Parathyroid adenoma (tissue), 2 donors: Measurements from ENCODE around the gene TEX30.
"Not testable (repeated sequence)": the region's sequence is repeated elsewhere in the genome, so short reads cannot be mapped to it uniquely, and the experiment has no call there.

ENCODE experiments used
- H2AFZ ChIP-seq: fragments of 300-600 bp; sonication (generic); one replicate; pipeline ENCODE4 v1.7.0; 2017; ENCODE audit warnings: antibody characterized with exemption, mild to moderate bottlenecking
- H3K27ac ChIP-seq: fragments of 300-600 bp; sonication (generic); one replicate; pipeline ENCODE4 v1.7.0; 2017
- H3K27me3 ChIP-seq: fragments of 300-600 bp; sonication (generic); one replicate; pipeline ENCODE4 v1.7.0; 2017; ENCODE audit warnings: low read length; ENCODE audit not compliant: control insufficient read depth, insufficient read depth
- H3K36me3 ChIP-seq: fragments of 300-600 bp; sonication (generic); one replicate; pipeline ENCODE4 v1.7.0; 2017; ENCODE audit warnings: low read length; ENCODE audit not compliant: control insufficient read depth, insufficient read depth
- H3K4me1 ChIP-seq: fragments of 300-600 bp; sonication (generic); one replicate; pipeline ENCODE4 v1.7.0; 2017; ENCODE audit warnings: control low read depth
- H3K4me2 ChIP-seq: fragments of 300-600 bp; sonication (generic); one replicate; pipeline ENCODE4 v1.7.0; 2017; ENCODE audit warnings: low read length
- H3K4me3 ChIP-seq: fragments of 300-600 bp; sonication (generic); one replicate; pipeline ENCODE4 v1.7.0; 2017; ENCODE audit warnings: low read depth, low read length
- H3K79me2 ChIP-seq: fragments of 300-600 bp; sonication (generic); one replicate; pipeline ENCODE4 v1.7.0; 2017; ENCODE audit warnings: control low read depth
- H3K9ac ChIP-seq: fragments of 300-600 bp; sonication (generic); one replicate; pipeline ENCODE4 v1.7.0; 2017; ENCODE audit warnings: mild to moderate bottlenecking
- H3K9me3 ChIP-seq: fragments of 300-600 bp; sonication (generic); one replicate; pipeline ENCODE4 v1.7.0; 2017; ENCODE audit warnings: low read length; ENCODE audit not compliant: control insufficient read depth
- CTCF ChIP-seq: fragments of 300-600 bp; sonication (generic); IDR thresholded peaks from one replicate; pipeline ENCODE4 v1.7.0; 2017; ENCODE audit warnings: antibody characterized with exemption, mild to moderate bottlenecking
- donor health status: primary hyperparathyroidism.

TEX30 gene

GRCh38 chr13:102792396-102792795, 18.8 kb upstream of the TEX30 start:
- Histone ChIP-seq H3K27ac (no peak overlapping the region), H3K9ac (no peak overlapping the region), H3K79me2 (no peaks in the 10 kb centered on the region), H3K9me3 (no peaks in the 10 kb centered on the region), H3K36me3 (no peaks in the 10 kb centered on the region), H3K4me3 (no peak overlapping the region), H3K4me2 (no peak overlapping the region), H2AFZ (no peak overlapping the region), H3K27me3 (no peaks in the 10 kb centered on the region), H3K4me1 (no peaks in the 10 kb centered on the region)
- no peak for TF ChIP-seq CTCF

GRCh38 chr13:102788683-102789082, 15.1 kb upstream of the TEX30 start:
- Histone ChIP-seq H3K4me2 (no peak overlapping the region), H2AFZ (no peak overlapping the region), H3K36me3 (no peaks in the 10 kb centered on the region), H3K9ac (no peak overlapping the region), H3K79me2 (no peaks in the 10 kb centered on the region), H3K9me3 (no peaks in the 10 kb centered on the region), H3K4me1 (no peaks in the 10 kb centered on the region), H3K27ac (no peak overlapping the region), H3K27me3 (no peaks in the 10 kb centered on the region), H3K4me3 (no peak overlapping the region)
- no peak for TF ChIP-seq CTCF

GRCh38 chr13:102784483-102784882, 10.9 kb upstream of the TEX30 start:
- H3K36me3 ChIP-seq = no peaks in the 10 kb centered on the region
- no peak overlapping the region for H3K9ac ChIP-seq
- no peaks in the 10 kb centered on the region for H3K27me3 ChIP-seq
- TF ChIP-seq CTCF = no peak
- no peak overlapping the region for H3K4me3 ChIP-seq
- no peak overlapping the region for H2AFZ ChIP-seq
- H3K9me3 ChIP-seq = no peaks in the 10 kb centered on the region
- no peaks in the 10 kb centered on the region for H3K4me1 ChIP-seq
- no peaks in the 10 kb centered on the region for H3K79me2 ChIP-seq
- H3K4me2 ChIP-seq = no peak overlapping the region
- H3K27ac ChIP-seq = no peak overlapping the region

- Histone ChIP-seq H2AFZ (no peak overlapping the region), H3K36me3 (no peaks in the 10 kb centered on the region), H3K79me2 (no peaks in the 10 kb centered on the region), H3K27me3 (no peaks in the 10 kb centered on the region), H3K4me1 (no peaks in the 10 kb centered on the region), H3K4me3 (no peak overlapping the region), H3K4me2 (no peak overlapping the region), H3K9me3 (no peaks in the 10 kb centered on the region), H3K9ac (no peak overlapping the region), H3K27ac (no peak overlapping the region)
- no peak for TF ChIP-seq CTCF
Observed at GRCh38 chr13:102781591-102781990, 8.0 kb upstream of the TEX30 start.

- not testable (repeated sequence) for H3K36me3 ChIP-seq, H3K4me3 ChIP-seq, H3K27me3 ChIP-seq, H3K27ac ChIP-seq, H3K79me2 ChIP-seq, H3K4me2 ChIP-seq, H3K9me3 ChIP-seq, H3K9ac ChIP-seq, H3K4me1 ChIP-seq, H2AFZ ChIP-seq
Observed at GRCh38 chr13:102780656-102781055, 7.1 kb upstream of the TEX30 start.
